ENCODE data around the gene CLEC14A. TPM values are rescaled to one million over a fixed set of nuclear protein-coding genes. Genes with fewer than 3 reads are reported as not detected.

CLEC14A gene
- total and polyA plus RNA-seq, 9 donors: 7.6 to 34.9 (median 13.0) TPM

- no peaks in the 10 kb centered on the region for H3K27me3 ChIP-seq
- H3K27ac ChIP-seq: no peak overlapping the region
- no peak for DNase-seq
- no peaks in the 10 kb centered on the region for H3K36me3 ChIP-seq
- no peaks in the 10 kb centered on the region for H3K9me3 ChIP-seq
- TF ChIP-seq CTCF (IDR thresholded peaks at IDR 0.05) (no peak), POLR2A (IDR thresholded peaks at IDR 0.05) (no peak), EP300 (IDR thresholded peaks at IDR 0.05) (no peak)
- 28 to 29% (median 28%) methylated on average over 41 to 44 of the region's 44 CpGs for WGBS, 3 donors
- H3K4me3 ChIP-seq: peak overlapping the region; percentile 29
- peaks cover 2% of the 10 kb centered on the region for H3K4me1 ChIP-seq (ENCODE audit: insufficient read depth)
- intact Hi-C loops (cut with DNase I): no loop called here
Measured at GRCh38 chr14:38254571-38255407, 1.1 kb downstream of the CLEC14A start.

DNA sequence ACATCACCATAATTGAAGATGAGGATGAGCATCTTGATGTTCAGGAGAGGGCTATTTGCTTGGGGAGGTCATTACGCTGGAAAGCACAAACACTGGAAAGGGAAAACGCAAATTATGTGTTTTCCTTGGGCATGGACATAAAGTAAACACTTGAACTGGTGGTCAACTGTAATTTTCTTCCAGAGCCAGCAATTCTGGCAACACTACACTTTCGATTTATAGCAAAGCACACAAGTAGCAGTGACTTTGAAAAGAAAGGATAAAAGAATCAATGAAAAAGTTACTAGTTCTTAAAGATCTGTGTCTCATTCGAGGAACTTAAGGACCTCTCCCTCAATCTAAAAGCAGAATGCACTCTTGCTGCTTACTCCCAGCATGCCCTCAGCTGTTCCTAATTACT is 2.2 kb downstream of the CLEC14A start:
- peaks cover 2% of the 10 kb centered on the region for H3K4me1 ChIP-seq (ENCODE audit: insufficient read depth)
- DNase-seq: no peak
- intact Hi-C loops (cut with DNase I): no loop called here
- H3K27ac ChIP-seq: no peak overlapping the region
- no peak overlapping the region for H3K4me3 ChIP-seq
- H3K9me3 ChIP-seq: no peaks in the 10 kb centered on the region
- 77 to 86% (median 79%) methylated on average over 4 of the region's 4 CpGs for WGBS, 3 donors
- TF ChIP-seq EP300 (IDR thresholded peaks at IDR 0.05) (no peak), CTCF (IDR thresholded peaks at IDR 0.05) (no peak), POLR2A (IDR thresholded peaks at IDR 0.05) (no peak)
- no peaks in the 10 kb centered on the region for H3K27me3 ChIP-seq
- no peaks in the 10 kb centered on the region for H3K36me3 ChIP-seq

- Histone ChIP-seq H3K27me3 (no peaks in the 10 kb centered on the region), H3K4me3 (no peak overlapping the region), H3K9me3 (no peaks in the 10 kb centered on the region), H3K36me3 (no peaks in the 10 kb centered on the region), H3K4me1 (ENCODE audit: insufficient read depth) (peaks cover 2% of the 10 kb centered on the region), H3K27ac (no peak overlapping the region)
- TF ChIP-seq EP300 (IDR thresholded peaks at IDR 0.05) (no peak), CTCF (IDR thresholded peaks at IDR 0.05) (no peak), POLR2A (IDR thresholded peaks at IDR 0.05) (no peak)
- WGBS, 3 donors: 73 to 83% (median 80%) methylated on average over 4 of the region's 4 CpGs
- no peak for DNase-seq
- intact Hi-C loops (cut with DNase I): no loop called here
Measured at GRCh38 chr14:38252066-38252710, 3.7 kb downstream of the CLEC14A start.

GRCh38 chr14:38250331-38250730 is 5.6 kb downstream of the CLEC14A start:
- Histone ChIP-seq H3K36me3 (no peaks in the 10 kb centered on the region), H3K4me3 (no peak overlapping the region), H3K27me3 (no peaks in the 10 kb centered on the region), H3K27ac (no peak overlapping the region), H3K9me3 (no peaks in the 10 kb centered on the region), H3K4me1 (ENCODE audit: insufficient read depth) (peaks cover under 1% of the 10 kb centered on the region)
- TF ChIP-seq POLR2A (IDR thresholded peaks at IDR 0.05) (no peak), EP300 (IDR thresholded peaks at IDR 0.05) (no peak), CTCF (IDR thresholded peaks at IDR 0.05) (no peak)
- DNase-seq: no peak
- intact Hi-C loops (cut with DNase I): no loop called here
